LNCaP clone FGC (cell line): ENCODE results near the gene TOMM20.

ENCODE experiments used
- DNase-seq: peaks from one replicate; pipeline ENCODE4 v3.0.0-alpha.2; 2011; ENCODE audit warnings: low read depth
- H3K4me3 ChIP-seq: 2 replicates; pipeline ENCODE4 v1.5.1; 2011; ENCODE audit warnings: mild to moderate bottlenecking, low read depth, low read length, control low read depth
- CTCF ChIP-seq: IDR thresholded peaks from 2 replicates; pipeline ENCODE4 v1.5.1; 2012; ENCODE audit warnings: mild to moderate bottlenecking; ENCODE audit not compliant: control insufficient read depth, insufficient read depth; ENCODE audit errors: extremely low read depth

Gene TOMM20

GRCh38 chr1:235111107-235111506 is 17.5 kb downstream of the TOMM20 start:
- H3K4me3 ChIP-seq, result no peak overlapping the region
- no peak for TF ChIP-seq CTCF

GRCh38 chr1:235108876-235109275 is 19.8 kb downstream of the TOMM20 start:
- no peak for TF ChIP-seq CTCF
- DNase-seq, result no peak
- no peak overlapping the region for H3K4me3 ChIP-seq

More at GRCh38 chr1:235111107-235111506, 17.5 kb downstream of the TOMM20 start:
- no peak for DNase-seq

GRCh38 chr1:235108185-235108593 is 20.4 kb downstream of the TOMM20 start:
- no peak overlapping the region for H3K4me3 ChIP-seq
- no peak for DNase-seq
- TF ChIP-seq CTCF, result no peak

GRCh38 chr1:235107368-235108184 is 21.1 kb downstream of the TOMM20 start:
- no peak for TF ChIP-seq CTCF
- no peak for DNase-seq
- H3K4me3 ChIP-seq, result no peak overlapping the region

GRCh38 chr1:235106457-235106856 is 22.2 kb downstream of the TOMM20 start:
- H3K4me3 ChIP-seq, result no peak overlapping the region
- DNase-seq, result no peak
- TF ChIP-seq CTCF, result no peak

- TF ChIP-seq CTCF, result no peak
- H3K4me3 ChIP-seq, result no peak overlapping the region
- no peak for DNase-seq
These were observed 23.3 kb downstream of the TOMM20 start for GRCh38 chr1:235105051-235106043.
